Inflammatory macrophage treated with lipopolysaccharide for 4 hours (primary cell): ENCODE measurements around the gene BCL10.

ENCODE experiments used
- DNase-seq: peaks from one replicate; pipeline ENCODE4 v3.0.0-alpha.2; 2020

The BCL10 gene

DNA sequence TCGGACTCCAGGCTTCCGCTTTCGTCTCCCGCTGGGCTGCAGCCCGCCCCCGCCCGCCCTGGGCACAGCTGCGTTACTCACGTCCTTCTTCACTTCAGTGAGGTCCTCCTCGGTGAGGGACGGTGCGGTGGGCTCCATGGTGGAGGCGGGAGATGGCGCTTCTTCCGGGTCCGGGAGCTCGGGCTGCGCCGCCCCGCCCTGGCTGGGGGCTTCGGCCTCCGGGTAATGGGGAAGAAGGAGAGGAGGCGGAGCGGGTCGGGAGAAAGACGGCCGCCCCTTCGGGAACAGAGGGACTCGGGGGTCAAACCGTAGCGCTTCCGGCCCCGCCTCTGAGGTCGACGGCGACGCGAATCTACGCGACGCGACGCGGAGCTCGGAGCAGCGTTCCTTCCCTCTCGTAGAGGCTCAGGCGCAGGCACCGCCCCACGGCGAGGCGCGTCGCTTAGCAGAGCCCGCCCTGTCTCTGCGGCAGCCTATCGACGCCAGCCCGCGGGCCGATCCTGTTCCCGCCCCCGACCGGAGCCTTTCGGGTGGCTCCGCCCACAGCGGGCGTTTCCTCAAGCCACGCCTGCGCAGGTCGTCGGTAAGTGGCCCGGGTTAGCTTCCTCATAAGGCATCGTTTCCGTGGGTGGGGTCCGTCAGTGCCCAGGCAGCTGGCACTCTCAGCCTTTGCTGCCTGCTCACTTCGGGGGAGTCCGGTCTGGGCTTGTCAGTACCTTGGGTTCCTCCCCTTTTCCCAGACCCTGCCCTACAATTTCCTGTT, at the start of gene BCL10:
TSS of gene BCL10 (minus strand) at position 418 of the 763 bp plus-strand sequence. CDS start at position 138, 280 bp downstream.
- DNase-seq: peak; percentile 100

- DNase-seq: no peak
Measured at GRCh38 chr1:85325920-85326319, 49.5 kb upstream of the BCL10 start.

DNA sequence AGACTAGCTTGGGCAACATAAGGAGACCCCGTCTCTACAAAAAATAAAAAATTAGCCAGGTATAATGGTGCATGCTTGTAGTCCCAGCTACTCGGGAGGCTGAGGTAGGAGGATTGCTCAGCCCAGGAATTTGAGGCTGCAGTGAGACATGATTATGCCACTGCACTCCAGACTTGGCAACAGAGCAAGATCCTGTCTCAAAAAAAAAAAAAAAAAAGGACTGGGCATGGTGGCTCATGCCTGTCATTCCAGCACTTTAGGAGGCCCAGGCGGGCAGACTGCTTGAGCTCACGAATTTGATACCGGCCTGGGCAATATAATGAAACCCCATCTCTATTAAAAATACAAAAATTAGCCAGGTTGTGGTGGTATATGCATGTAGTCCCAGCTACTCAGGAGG, 47.3 kb upstream of the BCL10 start:
- DNase-seq: no peak

DNA sequence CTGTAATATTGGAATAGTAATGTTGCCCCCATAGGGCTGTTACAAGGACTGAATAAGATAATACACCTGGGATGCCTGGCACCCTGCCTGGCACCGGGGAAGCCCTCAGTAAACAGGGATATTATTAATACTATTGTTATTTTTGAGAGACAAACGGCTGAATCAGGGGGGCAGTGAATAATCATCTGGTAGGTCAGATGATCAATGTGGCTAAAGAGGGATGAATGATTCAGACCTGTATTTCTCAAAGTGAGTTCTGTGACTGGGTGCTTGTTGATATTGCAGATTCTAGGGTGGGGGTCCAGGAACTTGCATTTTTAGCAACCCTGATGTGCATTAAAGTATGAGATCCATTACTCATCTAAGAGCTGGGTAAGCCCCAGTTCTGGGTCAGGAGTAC, 46.2 kb upstream of the BCL10 start:
- no peak for DNase-seq

- DNase-seq: no peak
Measured at GRCh38 chr1:85321237-85321964, 45.0 kb upstream of the BCL10 start.

DNA sequence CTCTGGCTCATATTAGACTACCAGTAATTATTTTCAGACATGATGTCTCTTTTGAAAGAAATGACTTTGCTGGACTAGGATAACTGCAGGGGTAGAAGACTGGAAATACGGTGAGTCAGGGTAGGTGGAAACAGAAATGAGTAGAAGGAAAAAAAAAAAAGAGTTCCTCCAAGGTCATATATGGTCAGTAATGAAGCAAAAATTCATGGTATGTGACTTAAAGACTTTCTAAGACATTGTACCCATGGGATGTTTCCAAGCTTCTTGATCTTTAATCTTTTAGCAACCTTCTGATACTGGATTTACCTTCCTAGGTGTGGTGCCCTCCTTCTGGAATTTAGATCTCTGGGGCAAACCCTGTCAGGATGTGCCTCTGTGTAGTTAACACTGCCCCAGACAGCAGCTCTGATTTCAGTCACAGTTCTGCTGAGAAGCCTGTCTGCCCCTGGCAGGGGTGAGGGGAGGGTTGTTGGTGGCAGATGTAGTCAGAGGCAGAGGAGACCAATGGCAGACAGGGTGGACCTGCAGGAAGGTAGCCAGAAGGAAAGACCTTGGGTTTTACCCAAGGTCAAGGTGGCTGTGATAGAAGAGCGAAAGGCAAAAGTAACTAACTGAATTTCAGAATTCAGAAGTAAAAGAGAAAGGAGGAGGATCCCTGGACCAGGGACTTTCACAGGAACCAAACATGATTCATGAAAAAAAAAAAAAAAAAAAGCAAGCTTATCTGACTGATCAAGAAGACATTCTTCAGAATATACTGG, 44.1 kb upstream of the BCL10 start:
- no peak for DNase-seq

DNA sequence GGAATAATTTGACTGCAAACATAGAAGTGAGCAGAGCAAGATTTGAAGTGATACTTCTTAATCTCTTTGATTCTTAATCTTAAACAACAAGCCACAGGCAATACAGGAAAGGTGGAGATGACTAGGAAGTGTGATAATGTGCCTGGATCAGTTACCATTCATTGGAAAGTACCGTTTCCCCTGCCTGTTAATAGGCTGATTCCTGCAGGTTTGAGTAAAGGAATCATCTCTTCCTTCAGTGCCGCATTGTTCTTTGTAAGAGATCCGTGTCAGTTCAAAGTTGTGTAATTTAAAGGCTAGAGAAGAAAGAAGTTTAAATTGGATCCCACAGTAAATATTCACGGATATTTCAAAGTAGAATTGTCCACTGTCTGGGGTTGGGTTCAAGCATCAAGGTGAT, 43.5 kb upstream of the BCL10 start:
- no peak for DNase-seq

DNA sequence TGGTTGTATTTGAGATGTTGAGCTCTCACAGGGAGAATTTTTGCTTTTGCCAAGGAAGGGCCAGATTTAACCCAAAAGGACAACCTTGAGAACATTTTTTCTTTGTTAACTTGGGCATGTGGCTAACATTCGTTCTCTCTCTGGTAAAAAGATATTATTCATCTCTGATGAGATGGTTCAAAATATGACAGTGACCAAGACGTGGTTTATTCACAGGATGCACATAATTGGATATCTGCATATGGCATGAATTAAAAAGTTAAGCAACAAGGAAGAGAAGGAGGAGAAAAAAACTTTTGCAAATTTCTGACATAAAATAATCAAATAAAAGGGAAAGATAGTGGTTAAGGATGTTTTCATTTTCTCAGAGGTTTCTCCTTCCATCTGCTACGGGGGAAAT, 43.1 kb upstream of the BCL10 start:
- DNase-seq: no peak

DNA sequence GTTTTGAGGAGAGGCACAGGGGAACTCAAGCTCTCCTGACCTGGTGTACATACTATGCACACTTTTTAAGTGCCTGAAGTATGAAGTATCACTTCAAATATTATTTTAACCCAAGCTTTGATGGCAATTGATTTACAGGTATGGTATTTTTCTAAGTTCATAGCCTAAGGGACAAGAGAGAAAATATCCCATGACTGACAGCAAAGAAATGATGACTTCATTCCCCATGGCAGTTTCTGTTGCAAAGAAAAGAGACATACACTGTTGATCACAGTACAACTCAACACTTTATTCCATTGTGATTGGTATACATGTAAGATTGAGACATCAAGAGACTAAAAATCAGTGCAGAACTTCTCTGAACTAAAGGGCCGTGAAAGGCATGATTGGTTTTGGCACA, 41.8 kb upstream of the BCL10 start:
- DNase-seq: no peak

DNA sequence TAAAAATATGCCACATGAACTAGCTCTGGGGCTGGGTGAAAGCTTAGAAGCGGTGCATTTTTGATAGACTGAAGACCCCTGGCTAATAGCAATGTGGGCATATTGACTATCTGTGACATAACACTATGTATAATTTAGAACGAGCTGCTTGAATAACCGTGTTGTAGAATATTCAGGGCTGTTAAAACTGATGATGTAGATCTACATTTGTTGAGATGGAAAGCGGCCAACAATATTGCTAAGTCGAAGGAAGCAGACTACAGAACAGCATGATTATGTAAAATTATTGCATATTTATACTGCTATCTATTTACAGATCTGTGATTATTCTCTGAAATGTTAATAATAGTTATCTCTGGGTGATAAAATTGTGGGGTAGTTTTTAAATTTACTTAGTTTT, 41.1 kb upstream of the BCL10 start:
- no peak for DNase-seq

DNA sequence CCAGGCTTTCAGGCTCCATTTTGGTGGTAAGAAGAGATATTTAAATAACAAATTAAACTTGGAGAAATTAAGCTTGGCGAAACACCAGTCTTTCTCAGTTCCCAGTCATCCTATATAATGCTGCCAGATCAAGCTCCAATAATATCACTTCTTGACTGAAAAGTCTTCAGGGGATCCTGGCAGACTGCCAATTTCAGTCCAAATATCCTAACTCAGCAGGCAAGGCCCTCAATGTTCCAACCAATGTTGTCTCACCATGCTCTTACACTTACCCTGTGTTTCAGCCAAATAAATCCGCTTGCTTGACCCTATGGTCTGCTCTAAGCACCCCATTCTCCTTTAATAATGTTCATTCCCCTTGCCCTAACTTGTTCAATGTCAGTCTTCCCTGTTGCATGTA, 39.9 kb upstream of the BCL10 start:
- no peak for DNase-seq

GRCh38 chr1:85315789-85316188, 39.4 kb upstream of the BCL10 start:
- no peak for DNase-seq

DNA sequence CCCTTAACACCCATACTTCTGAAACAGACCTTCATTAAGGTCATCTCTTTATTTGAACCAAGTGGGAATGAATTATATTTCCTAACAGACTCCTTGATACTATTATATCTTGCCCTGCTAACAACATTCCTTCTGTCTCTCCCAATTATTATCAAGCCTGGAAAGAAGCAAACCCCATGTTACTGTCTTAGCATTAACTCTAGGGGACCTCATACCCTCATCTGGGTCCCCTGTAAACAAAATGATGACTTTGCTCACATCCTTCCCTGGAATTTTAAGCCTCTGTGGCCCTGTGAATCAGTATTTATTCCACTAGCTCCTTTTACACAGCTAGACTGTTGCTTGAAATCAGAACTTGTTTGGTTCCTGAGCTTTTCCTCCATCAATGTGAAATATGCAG, 38.3 kb upstream of the BCL10 start:
- no peak for DNase-seq

DNA sequence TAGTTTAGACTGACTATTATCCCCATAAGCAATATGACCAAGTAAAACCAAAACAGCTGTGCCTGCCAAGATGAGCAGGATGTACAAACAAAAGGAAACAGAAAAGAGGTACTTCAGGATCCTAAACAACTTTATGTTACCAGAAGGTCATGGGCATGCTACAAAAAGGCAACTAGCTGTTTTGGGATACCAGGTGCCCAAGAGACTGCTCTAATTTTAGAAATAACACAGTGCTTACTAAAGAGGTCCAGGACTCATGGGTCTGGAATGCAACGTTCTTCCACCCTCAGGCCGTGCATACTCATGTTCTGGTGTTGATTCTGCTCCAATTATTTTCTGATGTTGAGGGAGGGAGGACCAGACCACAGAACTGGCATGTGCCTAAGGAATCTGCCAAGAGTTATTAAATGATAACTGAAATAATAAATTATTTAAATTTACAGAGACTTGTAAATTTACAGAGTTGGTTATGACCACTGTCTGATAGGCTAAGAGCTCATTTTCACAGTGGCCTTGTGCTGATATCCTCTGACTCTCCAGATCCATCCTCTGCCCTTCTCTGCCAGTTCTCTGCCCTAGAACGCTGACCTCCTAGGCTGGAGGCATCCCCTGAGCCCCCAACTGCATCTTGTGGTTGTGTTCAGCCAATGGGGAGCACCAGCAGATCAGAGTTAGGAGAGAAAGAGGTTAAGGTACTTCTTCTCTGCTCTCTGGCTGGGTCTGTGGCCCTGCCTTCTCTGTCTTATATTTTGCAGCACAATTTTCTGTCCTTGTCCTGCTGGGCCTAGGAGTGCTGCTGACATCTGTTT, 37.7 kb upstream of the BCL10 start:
- DNase-seq: no peak

- no peak for DNase-seq
Measured at GRCh38 chr1:85311818-85312217, 35.4 kb upstream of the BCL10 start.

DNA sequence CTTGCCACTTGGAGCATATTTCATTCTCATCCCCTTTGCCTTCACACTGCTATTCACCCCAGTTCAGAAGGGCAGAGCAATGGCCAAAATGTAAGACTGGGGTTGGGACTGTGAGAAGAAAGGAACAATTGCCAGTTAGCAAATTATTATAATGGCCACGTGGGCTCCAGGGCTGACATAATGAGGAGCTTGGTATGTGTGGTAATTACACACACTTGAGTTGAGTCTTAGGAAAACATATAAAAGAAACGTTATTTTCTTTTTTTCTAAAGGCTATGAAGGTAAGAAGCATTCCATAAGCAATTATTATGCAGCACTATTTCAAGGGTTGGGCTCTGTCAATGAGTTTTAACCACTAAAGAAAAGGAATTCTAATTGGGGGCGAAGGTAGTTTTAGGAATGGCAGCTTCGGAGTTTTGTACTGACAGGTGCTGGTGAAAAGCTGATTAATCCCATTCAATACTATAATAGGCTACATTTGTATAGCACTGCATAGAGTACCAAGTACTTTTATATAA, 32.5 kb upstream of the BCL10 start:
- DNase-seq: no peak

DNA sequence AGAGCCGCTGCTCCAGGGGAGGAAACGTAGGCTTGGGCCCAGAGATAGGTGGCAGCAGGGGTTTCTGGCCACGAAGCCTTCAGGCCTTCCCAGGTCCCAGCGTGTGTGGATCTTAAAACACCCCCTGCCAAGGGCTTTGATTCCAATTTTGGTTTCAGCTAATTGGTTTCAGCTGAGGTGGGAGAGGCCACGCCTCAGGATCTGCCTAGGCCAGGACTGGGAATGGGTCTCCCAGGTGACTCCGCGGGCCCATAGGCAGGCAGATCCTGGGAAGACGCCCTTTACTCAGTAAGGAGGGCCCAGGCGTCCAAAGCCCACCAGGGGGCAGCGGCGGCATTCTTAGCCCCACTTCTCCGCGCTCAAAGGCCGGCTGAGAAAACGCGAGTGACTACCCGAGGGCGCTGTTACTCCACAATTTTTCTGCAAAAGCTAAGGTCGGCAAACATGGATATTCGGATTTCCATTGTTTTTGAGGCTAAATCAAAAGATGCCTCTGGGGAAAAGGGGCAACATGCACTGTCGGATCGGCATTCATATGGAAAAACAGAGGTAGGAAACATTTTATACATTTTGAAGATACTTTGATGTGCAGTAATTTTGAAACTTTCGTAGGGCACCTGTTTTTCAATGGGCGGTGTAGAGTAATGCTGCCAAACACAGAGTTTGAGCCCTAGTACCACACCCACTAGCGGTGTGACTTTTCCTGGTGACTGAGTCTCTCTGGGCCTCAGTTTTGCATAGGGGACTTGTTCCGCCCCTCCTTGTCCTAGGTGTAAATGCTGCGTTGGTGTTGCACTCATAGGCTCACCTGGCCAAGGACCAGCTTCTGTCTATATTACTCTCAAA, 31.8 kb upstream of the BCL10 start:
- peak; percentile 13 for DNase-seq

DNA sequence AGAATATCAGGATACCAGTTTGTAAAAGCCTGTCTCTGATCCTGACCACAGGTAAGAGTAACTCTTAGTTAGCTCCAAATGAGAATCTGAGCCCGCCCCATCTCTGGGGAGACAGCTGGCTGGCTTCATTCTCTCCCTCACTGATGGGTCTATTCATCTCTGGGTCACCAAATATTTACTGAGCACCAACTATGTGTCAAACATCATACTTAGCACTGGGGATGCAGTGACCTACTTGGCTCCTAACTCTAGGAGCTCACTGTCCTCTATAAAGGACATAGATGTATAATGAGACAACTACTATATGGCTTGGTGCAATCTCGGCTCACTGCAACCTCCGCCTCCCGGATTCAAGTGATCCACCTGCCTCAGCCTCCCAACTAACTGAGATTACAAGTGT, 29.8 kb upstream of the BCL10 start:
- DNase-seq: no peak

DNA sequence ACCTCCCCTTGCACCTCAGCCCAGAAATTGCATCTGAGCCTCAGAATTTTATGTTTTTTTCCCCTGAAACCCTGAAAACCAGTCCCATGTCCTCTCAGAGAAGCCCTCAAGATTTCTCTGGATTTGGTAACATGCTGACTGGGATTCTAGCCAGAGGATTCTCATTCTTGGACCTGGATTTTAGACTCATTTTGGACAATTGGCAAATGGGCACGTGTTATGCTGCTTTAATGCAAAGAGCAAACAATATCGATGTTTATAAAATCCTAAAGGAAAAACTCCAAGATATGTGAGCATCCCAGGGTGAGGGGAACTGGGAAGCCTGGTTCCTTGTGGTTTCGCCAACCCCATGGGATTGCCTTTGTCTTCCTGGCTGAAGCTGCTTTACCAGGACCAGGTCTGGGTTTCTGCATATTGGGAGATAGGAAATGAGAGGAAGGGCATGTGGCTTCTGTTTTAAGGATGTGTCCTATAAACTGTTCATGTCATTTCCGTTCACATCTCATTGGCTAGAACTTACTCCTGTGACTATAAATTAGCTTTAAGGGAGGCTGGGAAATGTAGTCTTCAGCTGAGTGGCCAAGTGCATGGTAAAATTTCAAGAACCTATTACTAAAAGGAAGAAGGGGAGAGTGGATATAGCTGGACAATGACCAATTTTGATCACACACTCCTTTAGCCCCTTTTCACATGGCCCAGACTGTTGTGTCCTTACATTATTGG, 27.2 kb upstream of the BCL10 start:
- DNase-seq: no peak

- no peak for DNase-seq
Measured at GRCh38 chr1:85300140-85300539, 23.7 kb upstream of the BCL10 start.
